Jurkat, Clone E6-1 (cell line): ENCODE results near the gene HCK.

Source experiments
- DNase-seq: peaks from one replicate; pipeline ENCODE4 v3.0.0-alpha.2; 2011; ENCODE audit warnings: low read depth, low spot score
- H3K4me3 ChIP-seq: 2 replicates; pipeline ENCODE4 v1.5.1; 2011; ENCODE audit warnings: mild to moderate bottlenecking, low read length, control low read depth, moderate library complexity

HCK gene

DNA sequence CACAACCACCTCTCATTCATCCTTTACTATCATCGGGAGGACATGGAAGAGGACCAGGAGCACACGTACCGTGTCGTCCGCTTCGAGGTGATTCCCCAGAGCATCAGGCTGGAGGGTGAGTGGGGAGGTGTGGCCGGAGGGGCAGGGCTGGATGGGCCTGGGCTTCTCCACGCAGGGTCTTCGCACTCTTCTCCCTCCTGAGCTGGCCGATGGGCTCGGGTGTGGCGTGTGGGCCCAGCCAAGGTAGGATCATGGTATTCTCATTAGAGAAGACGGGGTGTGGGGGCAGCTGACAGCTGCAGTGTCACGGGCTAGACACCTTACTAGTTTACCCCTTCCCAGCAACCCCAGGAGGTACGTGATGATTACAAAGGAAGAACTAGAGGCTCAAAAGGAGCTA, 90.9 kb downstream of the HCK start:
- no peak for DNase-seq
- no peak overlapping the region for H3K4me3 ChIP-seq

GRCh38 chr20:32144898-32145662, 93.0 kb downstream of the HCK start:
- no peak overlapping the region for H3K4me3 ChIP-seq
- DNase-seq = no peak

DNA sequence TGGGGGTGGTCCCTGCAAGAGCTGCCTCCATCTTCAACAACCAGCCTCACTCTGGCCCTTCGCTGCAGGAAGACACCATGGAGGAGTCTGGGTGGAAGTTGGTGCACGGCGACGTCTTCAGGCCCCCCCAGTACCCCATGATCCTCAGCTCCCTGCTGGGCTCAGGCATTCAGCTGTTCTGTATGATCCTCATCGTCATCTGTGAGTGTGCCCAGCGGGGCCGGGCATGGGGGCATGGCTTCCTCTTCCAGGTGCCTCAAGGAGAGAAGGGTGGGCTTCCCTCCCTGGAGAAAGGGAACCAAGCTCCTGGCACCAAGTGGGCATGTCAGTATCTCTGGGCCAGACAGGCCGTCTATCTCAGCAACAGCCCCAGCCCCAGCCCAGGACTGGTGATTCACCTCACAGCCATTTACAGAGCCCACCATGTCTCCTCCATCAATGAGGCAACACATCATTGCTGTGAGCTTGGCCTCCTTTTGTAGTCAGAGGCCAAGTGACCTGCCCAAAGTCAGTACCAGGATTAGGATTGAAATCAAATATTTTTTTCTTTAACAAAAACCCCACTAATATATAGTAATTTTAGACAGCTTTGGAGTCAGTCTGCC, 97.6 kb downstream of the HCK start:
- DNase-seq = no peak
- no peak overlapping the region for H3K4me3 ChIP-seq

GRCh38 chr20:32150291-32150848, 98.3 kb downstream of the HCK start:
- no peak for DNase-seq
- no peak overlapping the region for H3K4me3 ChIP-seq
